H7 (cell line): ENCODE data around the gene PTPN13. TPM values are rescaled to one million over a fixed set of nuclear protein-coding genes. Genes with fewer than 3 reads are reported as not detected.

Source experiments
- DNase-seq: peaks from one replicate; pipeline ENCODE4 v3.0.0; 2012
- H3K27me3 ChIP-seq: 2 replicates; pipeline ENCODE4 v1.6.0; 2011; ENCODE audit warnings: mild to moderate bottlenecking, low read length; ENCODE audit not compliant: control insufficient read depth, insufficient read depth
- H3K36me3 ChIP-seq: replicated peaks from 2 replicates; pipeline ENCODE4 v1.5.1; 2011; ENCODE audit warnings: low read length; ENCODE audit not compliant: control insufficient read depth, insufficient read depth
- H3K4me3 ChIP-seq: 2 replicates; pipeline ENCODE4 v1.5.1; 2011; ENCODE audit warnings: low read depth, mild to moderate bottlenecking, control low read depth, low read length, moderate library complexity; ENCODE audit not compliant: insufficient read depth
- total RNA-seq: library from RNA; depleted of rRNA; stranded (reverse); fragments of >200 nt; shearing (Covaris generic); gene quantifications from 2 replicates; pipeline ENCODE4 v1.2.3, GENCODE V29; 2014

Gene PTPN13
- total RNA-seq, 1 experiment from 2014 or later, result 29.2 TPM

GRCh38 chr4:86569103-86569870, 24.8 kb upstream of the PTPN13 start:
- DNase-seq, result no peak
- Histone ChIP-seq H3K27me3 (no peaks in the 10 kb centered on the region), H3K36me3 (no peaks in the 10 kb centered on the region), H3K4me3 (no peak overlapping the region)

DNA sequence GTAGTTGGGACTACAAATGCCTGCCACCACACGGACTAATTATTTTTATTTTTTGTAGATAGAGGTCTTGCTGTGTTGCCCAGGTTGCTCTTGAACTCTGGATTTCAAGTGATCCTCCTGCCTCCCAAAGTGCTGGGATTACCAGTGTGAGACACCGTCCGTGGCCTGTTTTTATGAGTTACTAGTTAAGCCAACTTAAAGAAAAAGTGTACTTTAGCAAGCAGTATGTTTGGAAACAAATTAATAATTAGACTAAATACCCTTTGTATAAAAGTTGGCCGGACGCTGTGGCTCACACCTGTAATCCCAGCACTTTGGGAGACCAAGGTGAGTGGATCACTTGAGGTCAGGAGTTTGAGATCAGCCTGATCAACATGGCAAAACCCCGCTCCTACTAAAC, 14.2 kb upstream of the PTPN13 start:
- DNase-seq, result no peak
- H3K4me3 ChIP-seq, result no peak overlapping the region
- no peaks in the 10 kb centered on the region for H3K36me3 ChIP-seq
- H3K27me3 ChIP-seq, result no peaks in the 10 kb centered on the region

GRCh38 chr4:86582410-86582809, 11.7 kb upstream of the PTPN13 start:
- Histone ChIP-seq H3K36me3 (no peaks in the 10 kb centered on the region), H3K4me3 (no peak overlapping the region)
- DNase-seq, result no peak

GRCh38 chr4:86586160-86586572, 7.9 kb upstream of the PTPN13 start:
- no peaks in the 10 kb centered on the region for H3K27me3 ChIP-seq
- H3K4me3 ChIP-seq, result no peak overlapping the region
- no peaks in the 10 kb centered on the region for H3K36me3 ChIP-seq
- DNase-seq, result peak; percentile 32

More at GRCh38 chr4:86582410-86582809, 11.7 kb upstream of the PTPN13 start:
- no peaks in the 10 kb centered on the region for H3K27me3 ChIP-seq

- Histone ChIP-seq H3K27me3 (no peaks in the 10 kb centered on the region), H3K4me3 (no peak overlapping the region), H3K36me3 (no peaks in the 10 kb centered on the region)
- DNase-seq, result no peak
Observed at GRCh38 chr4:86586626-86587380, 7.3 kb upstream of the PTPN13 start.

DNA sequence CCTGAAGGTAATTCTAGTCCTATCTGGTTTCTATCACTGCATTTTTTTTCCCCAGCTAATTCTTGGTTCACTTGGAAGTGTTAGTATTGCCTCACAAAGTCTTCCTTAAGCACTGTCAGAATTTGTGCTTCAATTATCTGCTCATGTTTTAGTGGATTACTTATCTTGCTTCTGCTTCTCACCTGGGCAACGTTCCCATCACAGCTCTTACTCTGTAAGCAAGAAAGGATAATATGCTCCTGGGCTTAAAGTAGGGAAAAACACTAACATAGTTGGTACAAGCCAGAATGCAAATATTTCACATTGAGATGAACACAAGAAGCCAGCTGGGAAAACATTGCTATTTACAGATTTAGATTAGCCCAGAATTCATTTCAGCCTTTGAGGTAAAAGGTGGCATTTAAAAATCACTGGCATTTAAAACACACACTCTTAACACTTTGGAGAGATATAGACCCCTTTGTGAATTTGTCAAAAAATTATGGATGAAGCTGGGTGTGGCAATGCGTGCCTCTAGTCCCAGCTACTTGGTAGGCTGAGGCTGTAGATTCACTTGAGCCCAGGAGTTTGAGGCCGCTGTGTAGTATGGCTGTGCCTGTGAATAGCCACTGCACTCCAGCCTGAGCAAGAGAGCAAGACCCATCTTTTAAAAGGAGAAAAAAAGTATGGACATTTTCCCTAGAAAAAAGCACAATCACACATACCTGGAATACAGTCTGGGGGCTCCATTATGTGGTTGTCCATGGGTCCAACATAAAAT, 6.6 kb upstream of the PTPN13 start:
- Histone ChIP-seq H3K27me3 (no peaks in the 10 kb centered on the region), H3K36me3 (no peaks in the 10 kb centered on the region), H3K4me3 (no peak overlapping the region)
- DNase-seq, result no peak

DNA sequence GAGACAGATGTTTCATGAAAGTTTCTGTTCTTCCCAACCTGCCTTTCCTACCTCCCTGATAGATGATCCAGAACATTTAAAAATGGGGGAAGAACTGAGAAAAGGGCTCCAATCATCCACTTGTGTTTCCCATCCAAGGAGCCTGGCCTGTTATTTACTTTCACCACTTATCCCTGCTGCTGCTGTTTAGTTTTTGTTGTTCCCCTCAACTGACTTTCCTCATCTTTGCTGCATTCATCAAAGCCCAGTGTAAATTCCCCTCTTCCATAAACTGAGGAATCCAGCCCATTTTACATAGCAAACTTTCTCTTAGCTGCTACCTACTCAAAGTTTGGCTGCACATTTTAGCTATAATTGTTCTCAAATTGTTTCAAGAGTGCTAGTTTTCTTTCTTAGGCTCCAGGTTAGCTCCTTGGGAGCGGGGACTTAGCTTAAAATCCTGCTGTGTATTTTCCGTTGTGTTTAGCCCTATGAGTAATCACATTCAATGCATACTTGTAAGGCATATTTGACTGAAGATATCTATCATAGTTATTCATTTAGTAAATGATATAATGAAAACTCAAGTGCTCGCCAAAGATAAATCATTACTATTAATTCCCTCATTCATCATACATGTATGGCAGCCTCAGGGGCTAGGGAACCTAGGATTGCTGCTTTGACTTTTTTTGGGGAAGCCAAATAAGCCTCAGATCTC, 1.4 kb upstream of the PTPN13 start:
- no peaks in the 10 kb centered on the region for H3K27me3 ChIP-seq
- DNase-seq, result no peak
- H3K36me3 ChIP-seq, result no peaks in the 10 kb centered on the region
- no peak overlapping the region for H3K4me3 ChIP-seq

- H3K4me3 ChIP-seq, result peak overlapping the region; percentile 77
- peak; percentile 33 for DNase-seq
- no peaks in the 10 kb centered on the region for H3K27me3 ChIP-seq
Observed at GRCh38 chr4:86594559-86595425, 677 bp downstream of the PTPN13 start.

DNA sequence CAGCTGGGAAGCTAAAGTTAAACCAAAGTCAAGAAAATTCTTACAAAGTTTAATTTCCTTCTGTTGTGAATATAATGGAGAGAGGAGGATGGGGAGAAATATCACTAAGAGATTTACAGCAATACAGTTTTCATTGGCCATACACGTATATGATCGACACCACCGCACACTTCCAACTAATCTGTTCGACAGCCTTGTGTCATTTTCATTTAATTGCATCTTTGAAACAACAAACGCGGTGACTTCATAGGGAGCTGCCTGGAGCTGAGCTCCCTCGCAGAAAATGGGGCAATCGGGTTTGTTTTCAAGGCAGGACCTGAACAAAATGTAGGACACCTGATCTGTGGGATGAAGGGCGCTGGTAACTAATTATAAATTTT, 1.3 kb downstream of the PTPN13 start:
- no peak for DNase-seq
- H3K27me3 ChIP-seq, result no peaks in the 10 kb centered on the region
- H3K36me3 ChIP-seq, result no peaks in the 10 kb centered on the region
- peak overlapping the region; percentile 77 for H3K4me3 ChIP-seq

More at GRCh38 chr4:86594559-86595425, 677 bp downstream of the PTPN13 start:
- H3K36me3 ChIP-seq, result no peaks in the 10 kb centered on the region

DNA sequence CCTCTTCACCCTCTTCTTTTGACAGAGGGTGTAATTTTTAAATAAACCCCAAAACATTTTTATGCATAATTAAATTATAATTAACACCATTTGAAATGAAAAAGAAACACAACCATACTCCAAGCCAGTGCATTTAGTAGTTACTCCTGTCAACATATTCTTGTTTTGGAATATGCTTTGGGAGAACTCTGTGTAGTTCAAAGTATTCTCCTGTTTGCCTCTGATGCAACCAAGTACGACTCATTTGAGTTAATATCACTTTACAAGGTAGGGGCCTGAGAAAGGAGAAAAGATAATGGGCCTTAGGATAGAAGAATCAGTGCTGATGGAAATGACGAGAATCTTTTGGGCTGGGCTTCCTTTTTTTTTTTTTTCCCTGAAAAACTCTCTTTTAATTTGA, 2.7 kb downstream of the PTPN13 start:
- no peak for DNase-seq
- H3K27me3 ChIP-seq, result no peaks in the 10 kb centered on the region
- no peaks in the 10 kb centered on the region for H3K36me3 ChIP-seq
- no peak overlapping the region for H3K4me3 ChIP-seq

DNA sequence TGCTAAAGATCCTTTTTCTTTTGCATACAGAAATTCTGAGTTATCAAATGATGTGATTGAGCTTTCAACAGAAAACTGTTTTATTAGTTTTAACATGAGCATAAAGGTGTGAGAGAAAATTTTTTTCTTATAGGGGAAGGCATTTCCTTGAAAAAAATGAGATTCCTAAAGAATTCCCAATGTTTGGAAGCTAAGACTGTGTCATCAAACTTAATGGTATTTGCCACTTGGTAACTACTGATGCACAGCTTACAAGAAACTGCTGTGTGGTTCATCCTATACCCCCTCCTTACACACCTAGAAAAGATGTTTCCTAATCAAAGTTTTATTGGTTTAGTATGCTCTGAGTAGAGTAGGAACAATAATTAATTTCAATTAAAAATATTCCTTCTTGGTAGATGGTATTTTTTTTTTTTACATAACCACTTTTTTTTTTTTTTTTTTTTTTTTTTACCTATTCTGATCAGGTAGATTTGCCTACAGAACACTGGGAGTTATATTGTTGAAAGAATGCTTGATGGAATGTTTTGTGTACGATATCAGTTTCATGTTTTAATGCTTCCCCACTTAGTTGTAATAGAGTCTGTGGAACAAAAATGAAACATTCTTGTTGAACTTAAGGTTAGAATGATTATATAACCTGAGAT, 6.0 kb downstream of the PTPN13 start:
- Histone ChIP-seq H3K4me3 (no peak overlapping the region), H3K27me3 (no peaks in the 10 kb centered on the region), H3K36me3 (no peaks in the 10 kb centered on the region)
- no peak for DNase-seq

DNA sequence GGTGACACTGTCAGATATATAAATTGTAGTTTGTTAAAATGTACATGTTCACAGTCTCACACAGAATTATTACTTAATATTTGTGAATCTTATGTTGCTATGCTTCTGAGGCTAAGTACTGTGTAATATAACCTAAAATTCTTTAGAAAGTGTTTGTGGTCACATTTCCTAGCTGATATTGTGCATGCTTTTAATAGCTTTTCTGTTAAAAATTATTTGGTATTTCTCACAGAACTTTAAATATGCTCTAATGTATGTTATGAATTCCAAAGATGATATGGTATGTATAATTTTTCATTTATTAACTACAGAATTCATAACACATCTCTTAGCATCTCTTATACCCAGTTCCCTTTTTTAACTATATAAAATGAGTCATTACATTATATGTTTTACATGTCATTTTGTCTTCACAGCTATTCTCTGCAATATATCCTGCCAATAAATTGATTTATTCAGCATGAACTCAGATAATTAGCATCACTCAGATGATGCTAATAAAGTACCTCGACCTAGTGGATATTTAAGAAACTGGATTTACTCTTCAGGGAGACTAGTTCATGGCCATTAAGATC, 9.3 kb downstream of the PTPN13 start:
- no peak overlapping the region for H3K4me3 ChIP-seq
- no peaks in the 10 kb centered on the region for H3K27me3 ChIP-seq
- H3K36me3 ChIP-seq, result no peaks in the 10 kb centered on the region
- no peak for DNase-seq

DNA sequence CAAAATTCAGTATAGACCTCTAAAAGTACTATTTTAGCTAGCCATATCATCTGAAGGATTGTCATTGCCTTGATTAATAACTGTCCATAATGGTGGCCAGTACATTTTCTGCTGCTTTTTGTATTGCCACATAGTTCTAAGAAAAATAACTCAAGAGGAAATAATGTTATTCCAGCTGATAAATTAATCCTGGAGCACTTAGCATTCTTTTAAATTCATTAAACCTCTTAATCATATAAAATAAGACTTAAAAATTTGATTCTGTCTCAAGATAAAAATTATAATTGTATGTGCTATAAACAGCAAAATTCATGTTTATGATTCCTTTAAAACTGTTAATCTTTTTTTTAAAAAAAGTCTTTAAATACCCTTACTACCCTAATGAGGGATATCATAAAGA, 12.7 kb downstream of the PTPN13 start:
- H3K36me3 ChIP-seq, result no peaks in the 10 kb centered on the region
- H3K27me3 ChIP-seq, result no peaks in the 10 kb centered on the region
- DNase-seq, result no peak
- no peak overlapping the region for H3K4me3 ChIP-seq
